Fibroblast of lung (primary cell): ENCODE results near the gene RNF145.

ENCODE experiments used
- CTCF ChIP-seq, 2 donors: IDR thresholded peaks in 1 of 2; conservative IDR thresholded peaks in 1 of 2; 1 replicate in 1 of 2; 2 replicates in 1 of 2; pipeline ENCODE4 v1.5.1; 2011 to 2012; ENCODE audit warnings: low read length in 2 of 2, control low read depth in 1 of 2, inconsistent platforms in 1 of 2, low read depth in 1 of 2, mild to moderate bottlenecking in 1 of 2
- EZH2 ChIP-seq: IDR thresholded peaks from 2 replicates; pipeline ENCODE4 v1.5.1; 2012; ENCODE audit warnings: low read length, control low read depth, mild to moderate bottlenecking; ENCODE audit errors: missing control alignments

- no peak for TF ChIP-seq CTCF (conservative IDR thresholded peaks at IDR 0.05 in 1 of 2, IDR thresholded peaks at IDR 0.05 in 1 of 2; ENCODE audit: low read depth in 1 of 2, low read length in 2 of 2)
- no peak for TF ChIP-seq EZH2
These were observed 47.8 kb downstream of the RNF145 start for GRCh38 chr5:159161361-159162214.
